ENCODE measurements around the gene ADCY7. TPM values are rescaled to one million over a fixed set of nuclear protein-coding genes. Genes with fewer than 3 reads are reported as not detected.

The ADCY7 gene
- total RNA-seq, 1 experiment from 2014 or later, result 34.2 TPM

- Histone ChIP-seq H3K4me1 (ENCODE audit: control insufficient read depth in 1 of 2, insufficient read depth in 2 of 2, low read length in 2 of 2) (peaks cover 12 to 13% of the 10 kb centered on the region in 2 experiments; a peak in 3 of 4 replicates), H3K4me3 (replicated peaks in 1 of 2; ENCODE audit: low read depth in 1 of 2, low read length in 2 of 2) (no peak overlapping the region), H3K9ac (ENCODE audit: low read length) (no peak overlapping the region), H3K36me3 (ENCODE audit: control insufficient read depth in 1 of 2, insufficient read depth in 2 of 2, low read length in 2 of 2) (no peaks in the 10 kb centered on the region), H3K79me2 (ENCODE audit: insufficient read depth, low read length) (no peaks in the 10 kb centered on the region), H3K27me3 (ENCODE audit: insufficient read depth, low read length) (no peaks in the 10 kb centered on the region), H3K27ac (ENCODE audit: low read depth, low read length) (no peak overlapping the region), H2AFZ (ENCODE audit: low read depth, low read length, poor library complexity, severe bottlenecking) (no peak overlapping the region), H3K4me2 (ENCODE audit: low read length) (no peak overlapping the region), H3K9me3 (ENCODE audit: control insufficient read depth in 1 of 2, insufficient read depth in 1 of 2, low read depth in 1 of 2, low read length in 2 of 2) (no peaks in the 10 kb centered on the region), H4K20me1 (ENCODE audit: insufficient read depth) (no peaks in the 10 kb centered on the region), H3K9me2 (ENCODE audit: insufficient read depth) (no peaks in the 10 kb centered on the region)
- intact Hi-C loops (cut with micrococcal nuclease), result no loop called here
- no peak for DNase-seq (ENCODE audit: low read depth, low spot score)
- no TSS peak for BruUV-seq (replicated peaks)
- ChIA-PET CTCF (no interaction called here), POLR2A (no interaction called here), RAD21 (ENCODE audit: low non-redundant PET in 1 of 2, low total read pairs in 2 of 2, uncharacterized antibody in 2 of 2, unreplicated experiment in 2 of 2) (no interaction called here)
- TF ChIP-seq CTCF (IDR thresholded peaks at IDR 0.05 in 2 of 3, conservative IDR thresholded peaks at IDR 0.05 in 1 of 3; ENCODE audit: borderline replicate concordance in 1 of 3, insufficient read depth in 1 of 3, low read depth in 2 of 3, low read length in 2 of 3) (no peak), ZFX (IDR thresholded peaks at IDR 0.05) (no peak), CBX3 (IDR thresholded peaks at IDR 0.05; ENCODE audit: low read depth) (no peak), JUND (IDR thresholded peaks at IDR 0.05) (no peak), ATF3 (IDR thresholded peaks at IDR 0.05) (no peak), TCF7L2 (IDR thresholded peaks at IDR 0.05; ENCODE audit: borderline replicate concordance, extremely low read depth, insufficient read depth, insufficient read length) (no peak), YY1 (IDR thresholded peaks at IDR 0.05; ENCODE audit: extremely low read depth, insufficient replicate concordance, low read depth, low read length) (no peak), MAX (IDR thresholded peaks at IDR 0.05) (no peak), EZH2phosphoT487 (IDR thresholded peaks at IDR 0.05; ENCODE audit: borderline replicate concordance) (no peak), RAD21 (IDR thresholded peaks at IDR 0.05; ENCODE audit: low read depth) (no peak), POLR2AphosphoS5 (IDR thresholded peaks at IDR 0.05; ENCODE audit: low read depth, low read length) (no peak), ZBTB33 (IDR thresholded peaks at IDR 0.05; ENCODE audit: extremely low read depth, insufficient replicate concordance, low read length) (no peak), ZNF274 (IDR thresholded peaks at IDR 0.05; ENCODE audit: low read depth, low read length) (no peak)
- no peak for ATAC-seq
Measured at GRCh38 chr16:50256604-50257003, 9.7 kb upstream of the ADCY7 start.
